GM10266 (cell line): ENCODE results near the gene SLC6A12.

Experiments
- DNase-seq: peaks from one replicate; pipeline ENCODE4 v3.0.0; 2012; ENCODE audit errors: extremely low spot score
- TF ChIP-seq, protein P1 (sequence below): IDR thresholded peaks from 2 replicates; pipeline ENCODE4 v1.5.1; 2012; ENCODE audit warnings: mild to moderate bottlenecking, low read depth; ENCODE audit not compliant: control insufficient read depth, insufficient read depth; ENCODE audit errors: missing control alignments

Gene SLC6A12

DNA sequence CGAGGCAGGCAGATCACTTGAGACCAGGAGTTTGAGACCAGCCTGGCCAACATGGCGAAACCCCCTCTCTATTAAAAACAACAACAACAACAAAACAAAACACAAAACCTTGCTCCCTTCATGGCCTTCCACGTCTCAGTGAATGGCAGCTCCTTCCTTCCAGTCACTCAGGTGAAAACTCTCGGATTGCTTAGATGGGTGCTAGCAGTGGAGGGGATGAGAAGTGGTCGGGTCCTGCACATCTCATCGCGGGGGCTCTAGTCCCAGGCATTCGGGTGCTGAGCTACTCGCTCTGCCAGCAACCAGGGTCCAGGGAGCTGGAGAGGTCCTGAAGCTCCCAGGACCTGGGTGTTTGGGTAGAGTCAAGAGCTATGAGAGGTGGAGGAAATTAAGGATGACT lies 41.0 kb upstream of the SLC6A12 start:
- no peak for DNase-seq
- TF ChIP-seq, protein P1, sequence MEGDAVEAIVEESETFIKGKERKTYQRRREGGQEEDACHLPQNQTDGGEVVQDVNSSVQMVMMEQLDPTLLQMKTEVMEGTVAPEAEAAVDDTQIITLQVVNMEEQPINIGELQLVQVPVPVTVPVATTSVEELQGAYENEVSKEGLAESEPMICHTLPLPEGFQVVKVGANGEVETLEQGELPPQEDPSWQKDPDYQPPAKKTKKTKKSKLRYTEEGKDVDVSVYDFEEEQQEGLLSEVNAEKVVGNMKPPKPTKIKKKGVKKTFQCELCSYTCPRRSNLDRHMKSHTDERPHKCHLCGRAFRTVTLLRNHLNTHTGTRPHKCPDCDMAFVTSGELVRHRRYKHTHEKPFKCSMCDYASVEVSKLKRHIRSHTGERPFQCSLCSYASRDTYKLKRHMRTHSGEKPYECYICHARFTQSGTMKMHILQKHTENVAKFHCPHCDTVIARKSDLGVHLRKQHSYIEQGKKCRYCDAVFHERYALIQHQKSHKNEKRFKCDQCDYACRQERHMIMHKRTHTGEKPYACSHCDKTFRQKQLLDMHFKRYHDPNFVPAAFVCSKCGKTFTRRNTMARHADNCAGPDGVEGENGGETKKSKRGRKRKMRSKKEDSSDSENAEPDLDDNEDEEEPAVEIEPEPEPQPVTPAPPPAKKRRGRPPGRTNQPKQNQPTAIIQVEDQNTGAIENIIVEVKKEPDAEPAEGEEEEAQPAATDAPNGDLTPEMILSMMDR = no peak

DNA sequence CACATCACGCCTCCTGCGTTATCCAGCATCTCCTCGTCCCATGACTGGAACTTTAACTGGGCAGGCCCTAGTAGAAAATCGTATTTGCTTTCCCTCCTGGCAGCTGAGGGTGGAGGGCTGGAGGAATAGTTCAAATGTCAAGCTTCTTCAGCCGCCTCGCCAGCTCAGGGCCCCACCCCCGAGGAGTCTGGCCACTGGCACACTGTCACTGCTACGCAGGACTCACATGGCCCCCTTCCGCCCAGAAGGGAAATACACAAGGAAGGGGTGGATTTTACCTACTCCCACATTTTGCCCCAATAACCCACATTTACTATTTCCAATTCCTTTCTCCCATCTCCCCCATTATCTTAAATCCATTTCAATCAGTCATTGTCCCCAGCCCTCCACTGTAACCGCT lies 40.1 kb upstream of the SLC6A12 start:
- TF ChIP-seq, protein P1 = no peak
- no peak for DNase-seq

DNA sequence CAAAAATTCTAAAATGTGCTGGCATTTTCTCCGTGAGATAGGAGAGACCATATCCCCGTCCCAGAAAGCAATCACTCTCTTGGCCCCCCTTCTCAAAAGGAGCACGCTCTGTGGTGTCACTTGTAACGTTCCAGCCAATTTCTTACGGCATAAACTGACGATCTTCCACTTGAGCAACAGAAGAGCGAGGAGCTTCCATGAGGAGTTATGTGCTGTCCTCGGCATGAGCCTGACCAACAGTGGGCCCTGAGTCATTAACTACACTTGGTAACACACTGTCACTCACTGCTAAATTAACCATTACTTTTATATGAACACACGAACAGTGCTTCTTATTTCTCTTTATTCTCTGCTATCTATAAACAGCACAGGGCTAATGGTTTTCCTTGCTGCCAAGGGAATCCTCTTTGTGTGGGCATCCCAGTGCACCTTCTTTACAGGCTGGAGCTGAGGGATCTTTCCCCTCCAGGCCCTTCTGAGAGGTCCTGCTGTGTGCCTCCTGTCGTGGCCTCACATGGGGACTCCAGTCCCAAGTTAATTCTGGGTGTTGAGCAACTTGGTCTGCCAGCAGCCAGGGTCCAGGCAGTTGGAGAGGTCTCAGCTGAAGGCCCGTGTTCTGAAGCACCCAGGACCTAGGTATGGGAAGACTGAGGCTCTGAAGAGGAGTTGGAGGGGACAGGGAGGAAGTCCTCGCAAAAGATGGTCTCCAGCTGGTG lies 39.3 kb upstream of the SLC6A12 start:
- TF ChIP-seq, protein P1 = no peak
- no peak for DNase-seq

DNA sequence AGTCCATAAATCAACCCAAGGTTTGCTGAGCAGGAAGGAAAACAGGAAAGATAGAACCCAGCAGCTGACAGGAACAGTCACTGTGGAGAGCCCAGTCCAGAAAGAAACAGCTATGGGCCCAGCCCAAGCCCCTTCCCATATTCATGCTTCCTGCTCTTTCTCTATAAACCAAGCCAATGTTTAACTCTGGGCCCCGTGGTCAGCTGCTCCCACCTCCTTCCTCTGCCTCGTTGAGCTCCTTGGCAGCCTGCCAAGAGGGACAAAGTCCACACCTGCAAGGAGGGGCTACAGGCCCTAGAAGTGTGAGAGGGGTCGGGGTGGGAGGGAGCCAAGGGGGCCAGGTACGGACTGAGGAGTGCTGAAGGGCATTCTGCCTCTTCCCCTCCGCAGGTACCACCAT lies 38.7 kb upstream of the SLC6A12 start:
- DNase-seq = no peak

DNA sequence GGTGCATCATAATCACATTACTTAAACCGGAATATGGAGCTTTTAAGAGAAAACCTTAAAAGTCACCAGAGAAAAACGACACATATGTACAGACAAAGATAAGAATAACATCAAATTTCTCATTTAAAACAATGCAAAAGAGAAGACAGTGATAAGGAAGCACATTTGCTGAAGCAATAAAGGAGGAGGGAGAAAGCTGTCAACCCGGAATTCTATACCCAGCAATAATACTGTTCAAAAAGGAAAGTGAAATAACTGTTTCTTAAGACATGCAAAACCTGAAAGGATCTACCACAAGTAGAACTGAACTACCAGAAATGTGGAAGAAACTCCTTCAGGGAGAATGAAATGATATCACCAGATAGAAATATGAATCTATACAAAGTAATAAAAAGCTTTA lies 33.3 kb upstream of the SLC6A12 start:
- no peak for DNase-seq
- TF ChIP-seq, protein P1 = no peak

More for the DNA sequence above, 38.7 kb upstream of the SLC6A12 start:
- TF ChIP-seq, protein P1 = no peak

DNA sequence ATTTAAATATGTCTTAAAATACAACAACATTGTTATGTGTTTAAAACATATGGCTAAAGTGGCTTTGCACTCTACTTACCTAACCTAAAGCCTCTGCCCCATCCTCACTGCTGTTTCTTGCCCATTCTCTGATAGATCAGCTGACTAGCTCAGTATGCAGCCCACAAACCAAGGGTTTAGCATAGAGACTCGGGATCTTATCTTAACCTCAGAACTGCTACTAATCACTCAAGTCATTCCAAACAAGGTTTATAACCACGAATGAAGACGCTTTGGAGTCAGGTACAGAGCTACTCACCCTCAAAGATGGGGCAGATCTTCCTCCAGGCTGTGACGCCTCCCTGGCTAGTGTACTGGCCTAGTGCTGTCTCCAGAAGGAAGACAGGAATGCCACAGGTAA lies 29.4 kb upstream of the SLC6A12 start:
- TF ChIP-seq, protein P1 = no peak
- no peak for DNase-seq

DNA sequence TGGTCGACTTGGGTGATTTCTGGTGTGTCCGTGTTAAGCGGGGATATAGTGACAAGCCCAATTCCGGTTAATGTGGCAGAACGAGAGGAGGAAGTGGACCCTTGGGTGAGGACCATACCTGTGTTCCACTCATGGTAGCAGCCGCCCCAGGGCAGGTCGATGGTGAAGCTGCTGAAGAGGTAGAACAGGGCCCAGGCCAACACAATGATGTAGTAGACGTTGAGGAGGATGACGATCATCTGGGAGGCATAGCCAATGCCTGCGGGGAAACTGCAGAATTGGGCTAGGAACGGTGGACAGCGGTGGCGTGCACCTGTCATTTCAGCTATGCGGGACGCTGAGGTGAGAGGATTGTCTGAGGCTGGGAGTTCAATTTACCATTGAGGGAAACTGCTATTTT lies 28.5 kb upstream of the SLC6A12 start:
- DNase-seq = no peak
- TF ChIP-seq, protein P1 = no peak
